Body of pancreas (tissue), 4 donors: ENCODE measurements around the gene ADGRL4.

ENCODE experiments used
- CTCF ChIP-seq, 7 experiments: fragments of 450-650 bp in 4 of 7; fragments of 200-600 bp in 3 of 7; sonication (generic) in 3 of 7; IDR thresholded peaks; one replicate each; pipeline ENCODE4 v1.5.1; 2016 to 2019; ENCODE audit warnings: antibody characterized with exemption in 7 of 7
- POLR2A ChIP-seq, 3 donors: fragments of 450-650 bp; IDR thresholded peaks; one replicate each; pipeline ENCODE4 v1.6.1; 2016; ENCODE audit warnings: antibody characterized with exemption in 3 of 3, mild to moderate bottlenecking in 2 of 3

DNA sequence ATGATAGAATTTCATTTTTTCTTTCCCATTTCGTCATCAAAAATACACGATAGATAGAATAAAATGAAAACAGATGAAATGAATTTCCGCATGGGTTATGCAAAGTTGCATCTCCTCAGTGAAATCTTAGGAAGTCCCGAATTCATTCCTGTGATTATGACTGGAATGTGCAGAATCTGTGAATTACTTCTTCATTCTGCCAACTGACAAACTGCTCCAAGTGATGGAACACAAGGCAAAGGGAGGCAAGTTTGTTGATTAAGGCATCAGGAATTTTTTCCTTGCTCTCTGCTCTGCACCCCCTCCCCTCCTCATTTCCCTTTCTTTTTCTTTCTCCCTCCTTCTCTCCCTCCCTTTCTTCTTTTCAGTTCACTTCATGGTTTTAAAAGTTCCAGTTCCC lies 37.0 kb upstream of the ADGRL4 start:
- TF ChIP-seq CTCF (IDR thresholded peaks at IDR 0.05): no peak
- TF ChIP-seq POLR2A (IDR thresholded peaks at IDR 0.05): no peak
